CD4-positive, alpha-beta T cell treated with Interleukin-2 at 100 ng/mL for 4 hours (primary cell): Measurements from ENCODE around the gene ZNG1A.
"Not testable (repeated sequence)": the region's sequence is repeated elsewhere in the genome, so short reads cannot be mapped to it uniquely, and the experiment has no call there.

Experiments used
- DNase-seq: peaks from one replicate; pipeline ENCODE4 v3.0.0-alpha.2; 2020; ENCODE audit warnings: low spot score

Gene ZNG1A

DNA sequence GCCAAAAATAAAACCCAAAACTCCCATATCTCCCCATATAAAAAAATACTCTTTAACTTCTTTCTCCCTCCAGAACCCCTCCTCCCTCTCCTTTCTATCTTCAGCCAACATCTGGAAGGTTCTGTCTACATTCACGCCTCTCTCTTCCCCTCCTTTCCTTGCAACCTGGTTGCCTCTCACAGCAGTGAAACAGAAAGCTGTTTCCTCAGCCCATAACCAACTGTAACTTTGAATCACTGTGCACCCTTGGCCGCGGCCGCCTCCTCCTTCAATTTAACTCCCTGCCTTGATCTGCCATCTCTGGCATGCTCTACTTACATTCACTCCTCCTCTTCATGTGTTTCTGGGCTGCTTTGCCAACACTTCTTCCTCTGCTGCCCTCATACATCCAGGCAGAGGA is 83.9 kb downstream of the ZNG1A start:
- not testable (repeated sequence) for DNase-seq

- DNase-seq, result not testable (repeated sequence)
Observed at GRCh38 chr9:94323-94722, 84.5 kb downstream of the ZNG1A start.

- DNase-seq, result not testable (repeated sequence)
Observed at GRCh38 chr9:93909-94308, 84.9 kb downstream of the ZNG1A start.

DNA sequence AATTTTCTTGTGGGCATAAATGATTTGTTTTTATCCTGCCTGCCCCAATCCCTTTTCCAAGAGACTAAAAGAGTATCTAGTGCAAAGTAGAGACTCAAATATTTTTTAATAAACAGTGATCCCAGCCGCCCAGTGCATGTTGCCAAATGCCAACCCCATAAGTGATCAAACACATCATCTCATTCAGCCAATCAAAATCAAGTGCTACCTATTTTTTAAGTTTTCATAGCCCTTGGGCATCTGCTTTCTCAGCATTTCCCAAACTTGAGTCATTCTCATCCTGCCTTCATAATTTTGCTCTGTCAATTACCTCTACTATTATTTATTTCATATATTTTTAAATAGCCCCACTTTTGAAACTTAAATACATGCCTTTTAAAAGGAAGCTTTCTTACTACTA is 88.0 kb downstream of the ZNG1A start:
- not testable (repeated sequence) for DNase-seq

GRCh38 chr9:88396-89037 is 90.3 kb downstream of the ZNG1A start:
- not testable (repeated sequence) for DNase-seq

DNA sequence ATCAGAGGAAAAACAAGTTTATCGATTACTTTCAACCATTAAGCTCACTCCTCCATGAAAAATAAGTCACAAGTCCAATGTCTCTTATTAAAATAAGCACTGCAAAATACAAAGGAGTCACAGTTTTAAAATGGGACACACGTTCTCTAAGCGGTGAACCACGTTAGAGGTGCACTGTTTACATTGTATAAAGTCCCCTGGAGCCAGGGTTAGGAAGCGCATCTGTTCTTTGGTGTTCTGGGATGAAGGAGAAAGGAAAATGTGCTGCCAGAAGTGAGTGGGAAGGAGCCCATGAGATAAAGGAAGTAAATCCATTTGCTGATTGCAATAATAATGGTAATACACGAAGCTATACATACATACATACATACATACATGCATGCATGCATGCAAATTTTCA is 91.0 kb downstream of the ZNG1A start:
- DNase-seq, result not testable (repeated sequence)

DNA sequence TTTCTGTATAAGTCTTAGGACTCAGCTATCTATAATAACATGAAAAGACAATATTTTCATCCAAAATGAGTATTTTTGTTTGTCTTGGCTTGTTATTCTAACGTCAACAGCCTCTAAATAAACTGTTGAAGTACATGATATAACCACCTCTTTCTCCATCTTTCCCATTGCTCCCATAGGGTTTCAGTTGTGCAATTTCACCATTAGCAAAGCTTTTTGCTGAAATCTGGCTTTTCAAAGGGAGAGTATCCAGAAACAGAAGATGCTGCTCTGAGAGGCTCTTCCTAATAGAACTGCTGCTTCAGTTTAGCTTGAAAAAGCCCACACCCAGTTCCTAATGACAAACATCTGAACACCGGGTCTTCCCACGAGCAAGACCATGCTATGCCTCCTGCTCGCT is 91.8 kb downstream of the ZNG1A start:
- not testable (repeated sequence) for DNase-seq

- not testable (repeated sequence) for DNase-seq
Observed at GRCh38 chr9:86697-87096, 92.2 kb downstream of the ZNG1A start.

DNA sequence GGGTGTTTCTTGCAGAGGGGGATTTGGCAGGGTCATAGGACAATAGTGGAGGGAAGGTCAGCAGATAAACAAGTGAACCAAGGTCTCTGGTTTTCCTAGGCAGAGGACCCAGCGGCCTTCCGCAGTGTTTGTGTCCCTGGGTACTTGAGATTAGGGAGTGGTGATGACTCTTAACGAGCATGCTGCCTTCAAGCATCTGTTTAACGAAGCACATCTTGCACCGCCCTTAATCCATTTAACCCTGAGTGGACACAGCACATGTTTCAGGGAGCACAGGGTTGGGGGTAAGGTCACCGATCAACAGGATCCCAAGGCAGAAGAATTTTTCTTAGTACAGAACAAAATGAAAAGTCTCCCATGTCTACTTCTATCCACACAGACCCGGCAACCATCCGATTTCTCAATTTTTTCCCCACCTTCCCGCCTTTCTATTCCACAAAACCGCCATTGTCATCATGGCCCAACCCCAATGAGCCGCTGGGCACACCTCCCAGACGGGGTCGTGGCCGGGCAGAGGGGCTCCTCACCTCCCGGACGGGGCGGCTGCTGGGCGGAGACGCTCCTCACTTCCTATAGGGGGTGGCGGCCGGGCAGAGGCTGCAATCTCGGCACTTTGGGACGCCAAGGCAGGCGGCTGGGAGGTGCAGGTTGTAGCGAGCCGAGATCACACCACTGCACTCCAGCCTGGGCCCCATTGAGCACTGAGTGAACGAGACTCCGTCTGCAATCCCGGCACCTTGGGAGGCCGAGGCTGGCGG is 95.7 kb downstream of the ZNG1A start:
- not testable (repeated sequence) for DNase-seq

DNA sequence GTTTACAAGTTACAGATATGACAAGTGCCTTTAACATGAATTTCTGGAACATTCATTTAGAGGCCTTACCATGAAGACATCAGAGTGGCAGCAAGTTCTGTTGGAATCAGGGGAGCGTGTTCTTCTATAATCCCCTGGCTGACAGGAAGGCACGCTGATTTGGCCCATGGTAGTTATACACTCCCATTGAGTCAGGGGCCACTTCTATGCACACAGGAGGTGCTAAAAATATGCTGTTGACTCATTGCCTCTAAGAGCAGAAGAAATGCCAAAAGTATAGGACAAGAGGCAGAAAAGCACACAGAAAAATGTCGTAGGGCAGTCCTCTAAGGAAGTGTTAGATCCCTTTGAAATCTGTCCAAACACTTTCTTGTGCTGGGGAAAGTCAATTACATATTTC is 100.5 kb downstream of the ZNG1A start:
- DNase-seq, result not testable (repeated sequence)

GRCh38 chr9:76389-76788 is 102.5 kb downstream of the ZNG1A start:
- DNase-seq, result not testable (repeated sequence)

DNA sequence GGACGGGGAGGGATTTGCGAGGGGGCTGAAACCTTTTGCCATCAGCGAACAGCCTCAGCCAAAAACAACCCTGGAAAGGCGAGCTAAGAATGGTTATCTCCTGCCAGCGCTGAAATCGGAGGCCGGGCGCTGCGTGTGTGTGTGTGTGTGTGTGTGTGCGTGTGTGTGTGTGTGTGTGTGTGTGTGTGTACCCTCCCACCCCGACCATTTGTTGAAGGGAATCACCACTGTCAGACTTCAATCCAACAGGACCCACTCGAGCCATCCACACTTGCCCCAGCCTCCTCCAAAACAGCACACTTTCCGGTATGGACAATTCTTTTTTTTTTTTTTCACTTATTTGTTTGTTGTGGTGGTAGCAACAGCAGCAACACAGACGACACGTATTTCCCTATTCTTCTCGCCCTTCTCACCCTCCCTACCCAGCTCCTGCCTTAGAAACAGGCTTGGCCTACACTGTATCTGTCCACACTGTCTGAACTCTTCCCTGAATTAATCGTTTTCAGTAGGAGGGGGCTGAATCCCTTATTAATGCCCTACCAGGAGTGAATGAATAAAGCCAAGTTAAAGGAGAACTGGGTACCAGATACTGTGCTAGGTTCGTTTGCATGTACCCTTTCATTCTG is 104.8 kb downstream of the ZNG1A start:
- not testable (repeated sequence) for DNase-seq

DNA sequence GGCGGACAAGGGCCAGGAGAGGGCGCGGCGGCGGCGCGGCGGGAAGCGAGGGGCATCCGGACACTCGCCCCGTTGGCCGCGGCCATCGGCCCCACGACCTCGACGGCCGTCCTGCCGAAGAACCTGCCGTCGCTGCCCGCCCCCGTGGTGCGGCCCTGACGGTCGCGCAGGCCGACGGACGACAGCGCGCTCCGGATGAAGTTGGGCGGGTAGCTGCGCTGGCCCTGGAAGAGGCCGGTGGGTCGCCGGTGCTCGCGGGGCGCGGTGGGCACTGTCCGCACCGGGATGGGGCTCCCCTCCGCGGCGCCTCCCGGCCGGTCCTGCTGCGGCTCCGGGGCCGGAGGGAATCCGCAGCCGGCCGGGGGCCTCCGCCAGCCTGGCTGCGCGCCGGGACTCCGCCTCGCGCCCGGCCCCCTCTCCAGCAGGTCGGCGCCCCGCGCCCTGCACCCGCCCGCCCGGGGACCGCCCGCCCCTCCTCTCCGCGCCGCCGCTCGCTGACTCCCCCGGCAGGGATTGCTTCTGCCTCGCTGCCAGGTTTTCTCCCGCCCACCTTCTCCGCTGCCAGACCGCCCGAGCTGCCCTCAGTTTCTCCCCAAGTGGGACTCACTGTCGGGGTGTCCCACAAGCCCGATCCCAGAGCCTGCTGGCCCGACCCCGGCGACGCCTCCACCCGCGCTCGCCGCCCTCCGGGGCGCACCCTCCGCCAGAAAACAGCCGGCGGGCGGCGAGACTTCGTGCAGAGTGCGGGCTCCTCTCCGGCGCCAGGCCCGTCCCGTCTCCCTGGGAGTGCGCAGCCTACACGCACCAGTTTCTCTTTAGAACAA is 105.6 kb downstream of the ZNG1A start:
- DNase-seq, result not testable (repeated sequence)
